Measurements from ENCODE around the gene DYNLT2B.

Gene DYNLT2B

GRCh38 chr3:196273655-196274054 is 44.4 kb downstream of the DYNLT2B start:
- TF ChIP-seq EZH2phosphoT487 (IDR thresholded peaks at IDR 0.05; ENCODE audit: low read length) (no peak), EZH2 (optimal IDR thresholded peaks at IDR 0.05; ENCODE audit: low read depth, low read length) (no peak), CTCF (IDR thresholded peaks at IDR 0.05; ENCODE audit: low read length) (no peak)

GRCh38 chr3:196272826-196273225 is 45.2 kb downstream of the DYNLT2B start:
- Histone ChIP-seq H3K79me2 (ENCODE audit: low read length) (peaks cover 62% of the 10 kb centered on the region), H3K4me1 (ENCODE audit: low read length) (peaks cover 22% of the 10 kb centered on the region), H3K4me3 (ENCODE audit: low read length) (no peak overlapping the region), H3K9me2 (replicated peaks; ENCODE audit: insufficient read depth, low read length) (no peaks in the 10 kb centered on the region), H3K27ac (ENCODE audit: low read length) (no peak overlapping the region), H3K36me3 (replicated peaks; ENCODE audit: insufficient read depth, low read length) (0 out of 2 replicates have a peak, but pooled peaks cover 4% of the 10 kb centered on the region), H3K27me3 (replicated peaks; ENCODE audit: insufficient read depth, low read length) (no peaks in the 10 kb centered on the region), H3K9me3 (replicated peaks; ENCODE audit: insufficient read depth, low read length) (no peaks in the 10 kb centered on the region), H3K9ac (ENCODE audit: low read length) (no peak overlapping the region), H3F3A (ENCODE audit: insufficient read depth, low read length) (peaks cover 16% of the 10 kb centered on the region), H4K20me1 (ENCODE audit: insufficient read depth, low read length) (no peaks in the 10 kb centered on the region), H3K4me2 (ENCODE audit: low read depth, low read length) (no peak overlapping the region), H2AFZ (ENCODE audit: low read length) (no peak overlapping the region)
- no peak for DNase-seq
- TF ChIP-seq CTCF (IDR thresholded peaks at IDR 0.05; ENCODE audit: low read length) (no peak), EZH2 (optimal IDR thresholded peaks at IDR 0.05; ENCODE audit: low read depth, low read length) (no peak), EZH2phosphoT487 (IDR thresholded peaks at IDR 0.05; ENCODE audit: low read length) (no peak)

More at GRCh38 chr3:196273655-196274054, 44.4 kb downstream of the DYNLT2B start:
- Histone ChIP-seq H4K20me1 (ENCODE audit: insufficient read depth, low read length) (no peaks in the 10 kb centered on the region), H3K4me3 (ENCODE audit: low read length) (no peak overlapping the region), H3K36me3 (replicated peaks; ENCODE audit: insufficient read depth, low read length) (0 out of 2 replicates have a peak, but pooled peaks cover 4% of the 10 kb centered on the region), H3K9me2 (replicated peaks; ENCODE audit: insufficient read depth, low read length) (no peaks in the 10 kb centered on the region), H3K4me1 (ENCODE audit: low read length) (peaks cover 22% of the 10 kb centered on the region), H3K27ac (ENCODE audit: low read length) (peak overlapping the region; percentile 69; the same call in 1 of the 2 replicates), H3K9ac (ENCODE audit: low read length) (peak overlapping the region; percentile 28; the same call in 1 of the 2 replicates), H3K79me2 (ENCODE audit: low read length) (peaks cover 70% of the 10 kb centered on the region), H2AFZ (ENCODE audit: low read length) (no peak overlapping the region), H3K9me3 (replicated peaks; ENCODE audit: insufficient read depth, low read length) (no peaks in the 10 kb centered on the region), H3F3A (ENCODE audit: insufficient read depth, low read length) (peaks cover 16% of the 10 kb centered on the region), H3K4me2 (ENCODE audit: low read depth, low read length) (peak overlapping the region; percentile 69), H3K27me3 (replicated peaks; ENCODE audit: insufficient read depth, low read length) (no peaks in the 10 kb centered on the region)
- no peak for DNase-seq

DNA sequence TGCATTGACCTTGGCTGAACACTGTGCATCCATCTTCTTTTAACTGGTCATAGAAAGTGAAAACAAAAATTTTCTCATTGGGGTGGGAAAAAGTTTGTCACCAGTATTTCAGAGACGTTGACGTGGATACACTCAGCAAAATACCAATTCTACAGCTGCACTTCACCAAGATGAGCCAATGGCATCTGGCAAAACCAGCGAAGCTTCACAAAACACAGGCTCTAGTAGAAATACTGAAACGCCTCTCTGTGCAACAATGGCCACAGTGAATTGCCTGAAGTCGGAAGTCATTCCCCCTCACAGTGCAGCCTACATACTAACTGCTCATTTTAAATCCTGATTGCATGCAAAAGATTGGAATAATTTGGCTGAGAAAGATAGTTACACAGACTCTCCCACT is 47.5 kb downstream of the DYNLT2B start:
- H3K36me3 ChIP-seq (replicated peaks; ENCODE audit: insufficient read depth, low read length), result 0 out of 2 replicates have a peak, but pooled peaks cover 4% of the 10 kb centered on the region
- no peak overlapping the region for H2AFZ ChIP-seq (ENCODE audit: low read length)
- H3K27ac ChIP-seq (ENCODE audit: low read length), result no peak overlapping the region
- no peak overlapping the region for H3K9ac ChIP-seq (ENCODE audit: low read length)
- H3K79me2 ChIP-seq (ENCODE audit: low read length), result peaks cover 40% of the 10 kb centered on the region
- no peak for DNase-seq
- H3K27me3 ChIP-seq (replicated peaks; ENCODE audit: insufficient read depth, low read length), result no peaks in the 10 kb centered on the region
- no peaks in the 10 kb centered on the region for H4K20me1 ChIP-seq (ENCODE audit: insufficient read depth, low read length)
- H3K4me3 ChIP-seq (ENCODE audit: low read length), result no peak overlapping the region
- no peaks in the 10 kb centered on the region for H3K9me3 ChIP-seq (replicated peaks; ENCODE audit: insufficient read depth, low read length)
- H3K4me1 ChIP-seq (ENCODE audit: low read length), result peaks cover 22% of the 10 kb centered on the region
- no peaks in the 10 kb centered on the region for H3K9me2 ChIP-seq (replicated peaks; ENCODE audit: insufficient read depth, low read length)
- TF ChIP-seq EZH2 (optimal IDR thresholded peaks at IDR 0.05; ENCODE audit: low read depth, low read length) (no peak), EZH2phosphoT487 (IDR thresholded peaks at IDR 0.05; ENCODE audit: low read length) (no peak), CTCF (IDR thresholded peaks at IDR 0.05; ENCODE audit: low read length) (no peak)
- H3K4me2 ChIP-seq (ENCODE audit: low read depth, low read length), result no peak overlapping the region
- H3F3A ChIP-seq (ENCODE audit: insufficient read depth, low read length), result peaks cover 16% of the 10 kb centered on the region

All from MM.1S (cell line).